HG03469 (cell line): ENCODE results near the gene TENM4.
"Not testable (repeated sequence)": the region's sequence is repeated elsewhere in the genome, so short reads cannot be mapped to it uniquely, and the experiment has no call there.

ENCODE experiments used
- ATAC-seq: cut with Tn5 transposase; IDR thresholded peaks from one replicate; pipeline ENCODE4 v1.9.1; 2021; ENCODE audit warnings: mild to moderate bottlenecking, moderate library complexity, moderate number of reproducible peaks; ENCODE audit not compliant: unreplicated experiment

Gene TENM4

GRCh38 chr11:78995171-78995570 is 445.7 kb downstream of the TENM4 start:
- no peak for ATAC-seq

- no peak for ATAC-seq
Observed at GRCh38 chr11:78993802-78994430, 446.9 kb downstream of the TENM4 start.

- no peak for ATAC-seq
Observed at GRCh38 chr11:78991681-78992080, 449.1 kb downstream of the TENM4 start.

GRCh38 chr11:78990261-78990660 is 450.6 kb downstream of the TENM4 start:
- ATAC-seq = no peak

- ATAC-seq = no peak
Observed at GRCh38 chr11:78987748-78988147, 453.1 kb downstream of the TENM4 start.

- no peak for ATAC-seq
Observed at GRCh38 chr11:78986305-78986704, 454.5 kb downstream of the TENM4 start.

- no peak for ATAC-seq
Observed at GRCh38 chr11:78985663-78986062, 455.2 kb downstream of the TENM4 start.

- no peak for ATAC-seq
Observed at GRCh38 chr11:78982473-78982872, 458.4 kb downstream of the TENM4 start.

GRCh38 chr11:78981153-78981552 is 459.7 kb downstream of the TENM4 start:
- no peak for ATAC-seq

GRCh38 chr11:78978831-78979230 is 462.0 kb downstream of the TENM4 start:
- ATAC-seq = no peak

GRCh38 chr11:78977848-78978247 is 463.0 kb downstream of the TENM4 start:
- not testable (repeated sequence) for ATAC-seq

GRCh38 chr11:78977009-78977408 is 463.8 kb downstream of the TENM4 start:
- no peak for ATAC-seq

GRCh38 chr11:78975081-78975480 is 465.7 kb downstream of the TENM4 start:
- ATAC-seq = no peak

GRCh38 chr11:78973876-78974275 is 467.0 kb downstream of the TENM4 start:
- no peak for ATAC-seq

GRCh38 chr11:78972590-78972989 is 468.2 kb downstream of the TENM4 start:
- no peak for ATAC-seq

- ATAC-seq = no peak
Observed at GRCh38 chr11:78972177-78972576, 468.7 kb downstream of the TENM4 start.

- ATAC-seq = no peak
Observed at GRCh38 chr11:78967811-78968210, 473.0 kb downstream of the TENM4 start.

GRCh38 chr11:78965432-78965831 is 475.4 kb downstream of the TENM4 start:
- no peak for ATAC-seq

GRCh38 chr11:78961937-78962701 is 478.7 kb downstream of the TENM4 start:
- ATAC-seq = no peak

GRCh38 chr11:78961247-78961646 is 479.6 kb downstream of the TENM4 start:
- ATAC-seq = no peak

- ATAC-seq = no peak
Observed at GRCh38 chr11:78958444-78958843, 482.4 kb downstream of the TENM4 start.

GRCh38 chr11:78957476-78958245 is 483.2 kb downstream of the TENM4 start:
- ATAC-seq = no peak
